Prostate gland (tissue), 2 donors: Measurements from ENCODE around the gene PRCD. TPM values are rescaled to one million over a fixed set of nuclear protein-coding genes. Genes with fewer than 3 reads are reported as not detected.

Experiments used
- DNase-seq: peaks from one replicate; pipeline ENCODE4 v3.0.0-alpha.2; 2019; ENCODE audit warnings: low spot score
- H3K27ac ChIP-seq, 2 donors: fragments of 200-600 bp; sonication (generic); 2 replicates each; pipeline ENCODE4 v1.5.1; 2017 to 2019
- H3K27me3 ChIP-seq: fragments of 200-600 bp; sonication (generic); replicated peaks from 2 replicates; pipeline ENCODE4 v1.5.1; 2019; ENCODE audit not compliant: insufficient read depth
- H3K36me3 ChIP-seq, 2 donors: fragments of 200-600 bp; sonication (generic); 1 replicate in 1 of 2; 2 replicates in 1 of 2; pipeline versions ENCODE4 v1.5.1 to v1.8.1; 2017 to 2019
- H3K4me1 ChIP-seq: fragments of 200-600 bp; sonication (generic); replicated peaks from 2 replicates; pipeline ENCODE4 v1.5.1; 2019
- H3K4me3 ChIP-seq, 2 donors: fragments of 200-600 bp; sonication (generic); 2 replicates each; pipeline ENCODE4 v1.5.1; 2017 to 2019
- H3K9me3 ChIP-seq: fragments of 200-600 bp; sonication (generic); 2 replicates; pipeline ENCODE4 v1.5.1; 2017
- CTCF ChIP-seq, 4 experiments: fragments of 200-600 bp in 2 of 4; fragments of 450-650 bp in 2 of 4; sonication (generic) in 2 of 4; IDR thresholded peaks; 1 replicate in 3 of 4; 2 replicates in 1 of 4; pipeline ENCODE4 v1.5.1; 2016 to 2019; ENCODE audit warnings: antibody characterized with exemption in 4 of 4, mild to moderate bottlenecking in 2 of 4, moderate library complexity in 2 of 4
- POLR2A ChIP-seq: fragments of 450-650 bp; IDR thresholded peaks from one replicate; pipeline ENCODE4 v1.6.1; 2016; ENCODE audit warnings: antibody characterized with exemption, mild to moderate bottlenecking
- POLR2AphosphoS5 ChIP-seq: sonication (generic); formaldehyde crosslinking; IDR thresholded peaks from one replicate; pipeline ENCODE4 v1.6.1; 2017; ENCODE audit warnings: antibody characterized with exemption
- WGBS: methylation state at CpG from one replicate; pipeline ENCODE4 v1.1.5; 2018; 5-methylcytosine and 5-hydroxymethylcytosine counted together
- intact Hi-C: fragments of 100-400 bp; cut with DNase I; formaldehyde crosslinking; loops from one replicate; pipeline ENCODE4 v1.14.2; 2022
- total RNA-seq, 2 donors: library from RNA; depleted of rRNA; stranded (reverse); fragments of >200 nt; gene quantifications; one replicate each; pipeline ENCODE4 v1.1.0, GENCODE V29; 2016

The PRCD gene
- total RNA-seq, 2 donors from 2014 or later = 0.36 to 0.85 TPM

GRCh38 chr17:76541739-76542454, 2.1 kb downstream of the PRCD start:
- no peaks in the 10 kb centered on the region for H3K9me3 ChIP-seq
- intact Hi-C loops = no loop called here
- TF ChIP-seq CTCF (IDR thresholded peaks at IDR 0.05) (no peak), POLR2A (no peak), POLR2AphosphoS5 (no peak)
- no peak for DNase-seq
- H3K27ac ChIP-seq = no peak overlapping the region
- 75% methylated on average over 10 of the region's 10 CpGs for WGBS
- H3K4me3 ChIP-seq = no peak overlapping the region
- H3K36me3 ChIP-seq = no peaks in the 10 kb centered on the region
- H3K27me3 ChIP-seq = peaks cover 3% of the 10 kb centered on the region
- H3K4me1 ChIP-seq = peaks cover 4% of the 10 kb centered on the region

- Histone ChIP-seq H3K27me3 (peaks cover 3% of the 10 kb centered on the region), H3K9me3 (no peaks in the 10 kb centered on the region), H3K4me3 (no peak overlapping the region), H3K36me3 (no peaks in the 10 kb centered on the region), H3K27ac (no peak overlapping the region), H3K4me1 (peaks cover 4% of the 10 kb centered on the region)
- DNase-seq = no peak
- intact Hi-C loops = no loop called here
- TF ChIP-seq POLR2A = no peak
- TF ChIP-seq CTCF (IDR thresholded peaks at IDR 0.05) = no peak
- TF ChIP-seq POLR2AphosphoS5 = no peak
- WGBS = 82% methylated on average over 10 of the region's 10 CpGs
Measured at GRCh38 chr17:76542566-76542971, 2.7 kb downstream of the PRCD start.

DNA sequence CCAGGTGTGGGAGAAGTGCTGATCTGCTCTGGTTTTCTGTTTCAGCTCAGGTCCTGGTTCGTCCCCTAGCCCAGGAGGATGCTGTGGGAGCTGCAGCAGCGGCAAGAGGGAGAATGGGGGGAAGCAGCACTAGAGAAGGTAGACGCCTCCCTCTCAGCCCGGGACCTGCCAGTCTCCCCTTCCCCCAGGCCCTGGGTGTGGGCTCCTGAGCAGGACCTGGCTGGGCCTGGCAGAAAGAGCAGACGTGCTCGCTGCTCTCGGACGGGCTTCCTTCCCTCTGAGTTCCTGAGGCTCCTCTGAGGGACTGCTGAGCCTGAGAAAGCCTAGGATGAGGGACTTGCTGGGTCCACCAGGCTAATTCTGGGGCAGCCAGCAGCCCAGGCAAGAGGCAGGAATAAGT, 3.1 kb downstream of the PRCD start:
- intact Hi-C loops = no loop called here
- H3K36me3 ChIP-seq = no peaks in the 10 kb centered on the region
- H3K9me3 ChIP-seq = no peaks in the 10 kb centered on the region
- 76% methylated on average over 8 of the region's 8 CpGs for WGBS
- peaks cover 2% of the 10 kb centered on the region for H3K27me3 ChIP-seq
- no peak overlapping the region for H3K27ac ChIP-seq
- DNase-seq = no peak
- peaks cover 4% of the 10 kb centered on the region for H3K4me1 ChIP-seq
- H3K4me3 ChIP-seq = no peak overlapping the region
- TF ChIP-seq CTCF (IDR thresholded peaks at IDR 0.05) = no peak
- TF ChIP-seq POLR2AphosphoS5 = no peak
- TF ChIP-seq POLR2A = no peak

DNA sequence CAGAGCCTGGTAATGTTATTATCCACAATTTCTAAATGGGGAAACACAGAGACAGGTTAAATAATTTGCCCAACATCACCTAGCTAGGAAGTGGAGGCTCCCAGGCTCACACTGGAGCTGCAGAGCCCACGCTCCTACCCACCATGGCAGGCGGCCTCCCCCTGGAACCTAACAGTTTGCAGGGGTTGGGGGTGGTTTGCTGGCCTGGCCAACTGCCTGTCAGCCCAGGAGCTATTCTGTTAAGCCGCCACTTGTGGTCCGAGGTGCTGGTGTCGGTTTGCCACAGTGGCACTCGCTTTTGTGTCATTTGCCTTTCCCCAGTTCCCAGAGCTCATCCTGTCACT, 3.6 kb downstream of the PRCD start:
- Histone ChIP-seq H3K36me3 (no peaks in the 10 kb centered on the region), H3K4me3 (no peak overlapping the region), H3K27ac (no peak overlapping the region), H3K27me3 (no peaks in the 10 kb centered on the region), H3K4me1 (peaks cover 4% of the 10 kb centered on the region), H3K9me3 (no peaks in the 10 kb centered on the region)
- DNase-seq = no peak
- 71% methylated on average over 6 of the region's 6 CpGs for WGBS
- TF ChIP-seq POLR2A (no peak), CTCF (IDR thresholded peaks at IDR 0.05) (no peak), POLR2AphosphoS5 (no peak)
- intact Hi-C loops = no loop called here

GRCh38 chr17:76543826-76544545, 4.1 kb downstream of the PRCD start:
- Histone ChIP-seq H3K27ac (no peak overlapping the region), H3K9me3 (no peaks in the 10 kb centered on the region), H3K4me1 (peaks cover 4% of the 10 kb centered on the region), H3K4me3 (no peak overlapping the region), H3K27me3 (no peaks in the 10 kb centered on the region), H3K36me3 (no peaks in the 10 kb centered on the region)
- intact Hi-C loops = no loop called here
- 34% methylated on average over 22 of the region's 22 CpGs for WGBS
- TF ChIP-seq POLR2AphosphoS5 (no peak), POLR2A (no peak), CTCF (IDR thresholded peaks at IDR 0.05) (no peak)
- DNase-seq = no peak
